Psoas muscle (tissue), 8 donors: ENCODE results near the gene HS3ST4. TPM values are rescaled to one million over a fixed set of nuclear protein-coding genes. Genes with fewer than 3 reads are reported as not detected.
"Not testable (repeated sequence)": the region's sequence is repeated elsewhere in the genome, so short reads cannot be mapped to it uniquely, and the experiment has no call there.

Experiments used
- ATAC-seq, 4 donors: fragments of 200-7000 bp; cut with Tn5 transposase; one replicate each; pipeline ENCODE4 v1.9.1; 2020; ENCODE audit warnings: moderate library complexity in 3 of 4, mild to moderate bottlenecking in 2 of 4
- DNase-seq, 2 donors: peaks; one replicate each; pipeline ENCODE4 v3.0.0-alpha.2; 2020
- H3K27ac ChIP-seq: fragments of 200-600 bp; one replicate; pipeline ENCODE4 v1.8.0; 2022
- H3K27me3 ChIP-seq, 3 donors: fragments of 200-600 bp in 1 of 3; one replicate each; pipeline versions ENCODE4 v1.6.1 to v1.8.0; 2013 to 2022; ENCODE audit warnings: low read length in 2 of 3, mild to moderate bottlenecking in 2 of 3, moderate library complexity in 1 of 3; ENCODE audit not compliant: insufficient read depth in 3 of 3
- H3K36me3 ChIP-seq, 2 donors: fragments of 200-600 bp in 1 of 2; one replicate each; pipeline versions ENCODE4 v1.6.1 to v1.8.0; 2013 to 2022; ENCODE audit warnings: low read depth in 1 of 2, mild to moderate bottlenecking in 1 of 2, moderate library complexity in 1 of 2; ENCODE audit not compliant: insufficient read depth in 1 of 2
- H3K4me1 ChIP-seq: fragments of 200-600 bp; one replicate; pipeline ENCODE4 v1.8.0; 2022
- H3K4me3 ChIP-seq: fragments of 200-600 bp; one replicate; pipeline ENCODE4 v1.8.0; 2022; ENCODE audit warnings: mild to moderate bottlenecking
- H3K9me3 ChIP-seq: fragments of 200-600 bp; one replicate; pipeline ENCODE4 v1.8.0; 2022
- WGBS, 3 donors: extraction: QIAGEN DNeasy Blood & Tissue Kit; methylation state at CpG; one replicate each; pipeline versions ENCODE4 v1.1.6 to v1.1.7; 2013; 5-methylcytosine and 5-hydroxymethylcytosine counted together
- intact Hi-C, 2 donors: fragments of 100-400 bp; cut with DNase I; formaldehyde crosslinking; loops; one replicate each; pipeline versions ENCODE4 v1.11.0 to v1.14.2; 2022
- polyA plus RNA-seq, 3 donors: library from polyadenylated mRNA; stranded (reverse); fragments of 200-250 nt; gene quantifications; one replicate each; pipeline ENCODE4 v1.2.3, GENCODE V29; 2013
- total RNA-seq, 4 donors: library from RNA; stranded (reverse); fragmentation: NEBNext Ultra II Directional in 2 of 4; extraction: Animal tissue kit (Norgen Biotek cat#: 25700) in 2 of 4; gene quantifications; one replicate each; pipeline versions ENCODE4 v1.2.1 to v1.2.4, GENCODE V29; 2021 to 2023
- TF ChIP-seq, protein P1 (sequence below): fragments of 200-600 bp; IDR thresholded peaks from one replicate; pipeline ENCODE4 v1.8.0; 2022; ENCODE audit warnings: antibody characterized with exemption
- donor health status: healthy with polysubstance abuse.
- donor health status: DM: no; HTN: no; CAD: no; lungs with moderate emphysema.
- donor health status: Bipolar disorder and iron deficiency.
- donor health status: healthy.
- donor health status: DM: yes; HTN: yes; CAD: no.
- donor health status: DM: no; HTN: no; CAD: no.
- donor health status: DM: no; HTN: no; CAD: no.
- donor health status: DM: yes; HTN: yes; CAD: no.

HS3ST4 gene
- total and polyA plus RNA-seq, 7 donors, result 0.01 TPM; not detected in 6

GRCh38 chr16:26019381-26020242, 327.9 kb downstream of the HS3ST4 start:
- intact Hi-C loops, result no loop called here
- 39 to 42% (median 39%) methylated on average over 12 of the region's 12 CpGs for WGBS, 3 donors
- H3K27me3 ChIP-seq, result peaks cover 0 to 2% (median 0%) of the 10 kb centered on the region in 3 donors
- DNase-seq (no peak), ATAC-seq (no peak)
- no peak overlapping the region for H3K27ac ChIP-seq
- TF ChIP-seq, protein P1, sequence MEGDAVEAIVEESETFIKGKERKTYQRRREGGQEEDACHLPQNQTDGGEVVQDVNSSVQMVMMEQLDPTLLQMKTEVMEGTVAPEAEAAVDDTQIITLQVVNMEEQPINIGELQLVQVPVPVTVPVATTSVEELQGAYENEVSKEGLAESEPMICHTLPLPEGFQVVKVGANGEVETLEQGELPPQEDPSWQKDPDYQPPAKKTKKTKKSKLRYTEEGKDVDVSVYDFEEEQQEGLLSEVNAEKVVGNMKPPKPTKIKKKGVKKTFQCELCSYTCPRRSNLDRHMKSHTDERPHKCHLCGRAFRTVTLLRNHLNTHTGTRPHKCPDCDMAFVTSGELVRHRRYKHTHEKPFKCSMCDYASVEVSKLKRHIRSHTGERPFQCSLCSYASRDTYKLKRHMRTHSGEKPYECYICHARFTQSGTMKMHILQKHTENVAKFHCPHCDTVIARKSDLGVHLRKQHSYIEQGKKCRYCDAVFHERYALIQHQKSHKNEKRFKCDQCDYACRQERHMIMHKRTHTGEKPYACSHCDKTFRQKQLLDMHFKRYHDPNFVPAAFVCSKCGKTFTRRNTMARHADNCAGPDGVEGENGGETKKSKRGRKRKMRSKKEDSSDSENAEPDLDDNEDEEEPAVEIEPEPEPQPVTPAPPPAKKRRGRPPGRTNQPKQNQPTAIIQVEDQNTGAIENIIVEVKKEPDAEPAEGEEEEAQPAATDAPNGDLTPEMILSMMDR, result no peak
- no peaks in the 10 kb centered on the region for H3K36me3 ChIP-seq
- H3K4me3 ChIP-seq, result no peak overlapping the region
- H3K9me3 ChIP-seq, result peaks cover 7% of the 10 kb centered on the region
- H3K4me1 ChIP-seq, result no peaks in the 10 kb centered on the region

GRCh38 chr16:26026709-26027450, 335.1 kb downstream of the HS3ST4 start:
- no peak for DNase-seq
- WGBS, 3 donors, result 51 to 53% (median 53%) methylated on average over 9 of the region's 9 CpGs
- intact Hi-C loops, result no loop called here

GRCh38 chr16:26031286-26031685, 339.5 kb downstream of the HS3ST4 start:
- H3K27me3 ChIP-seq, result no peaks in the 10 kb centered on the region
- ATAC-seq, result no peak
- H3K4me1 ChIP-seq, result no peaks in the 10 kb centered on the region
- no peak overlapping the region for H3K27ac ChIP-seq
- intact Hi-C loops, result no loop called here
- H3K36me3 ChIP-seq, result no peaks in the 10 kb centered on the region
- H3K4me3 ChIP-seq, result no peak overlapping the region
- TF ChIP-seq, protein P1, result no peak
- no peaks in the 10 kb centered on the region for H3K9me3 ChIP-seq
- DNase-seq, result no peak
- 70 to 76% (median 71%) methylated on average over 9 of the region's 9 CpGs for WGBS, 3 donors

More at GRCh38 chr16:26026709-26027450, 335.1 kb downstream of the HS3ST4 start:
- Histone ChIP-seq H3K27ac (no peak overlapping the region), H3K27me3 (peaks cover 0 to 2% (median 0%) of the 10 kb centered on the region in 3 donors), H3K4me3 (no peak overlapping the region), H3K36me3 (no peaks in the 10 kb centered on the region), H3K4me1 (no peaks in the 10 kb centered on the region), H3K9me3 (no peaks in the 10 kb centered on the region)
- ATAC-seq, result no peak
- TF ChIP-seq, protein P1, result no peak

DNA sequence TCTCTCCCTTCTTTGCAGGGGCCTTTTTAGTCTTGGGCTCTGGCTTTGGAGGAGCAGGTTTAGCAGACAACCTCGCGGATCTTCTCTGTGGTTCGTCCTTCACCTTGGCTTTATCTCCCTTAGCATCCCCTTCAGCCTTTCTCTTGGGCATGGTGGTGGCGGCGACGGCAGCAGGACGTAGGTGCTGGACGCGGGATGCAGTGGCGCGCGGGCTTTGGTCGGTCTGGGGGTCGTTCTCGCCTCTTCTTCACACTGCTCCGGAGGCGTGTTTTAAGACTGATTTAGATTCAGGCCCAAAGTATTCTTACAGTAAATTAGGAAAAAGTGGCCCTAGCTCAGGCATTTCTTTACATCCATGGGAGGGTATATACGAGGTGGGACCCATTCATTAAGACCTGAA, 340.9 kb downstream of the HS3ST4 start:
- H3K36me3 ChIP-seq, H3K4me1 ChIP-seq, DNase-seq, H3K27me3 ChIP-seq, H3K27ac ChIP-seq, H3K9me3 ChIP-seq, intact Hi-C loops, ATAC-seq, H3K4me3 ChIP-seq: not testable (repeated sequence)
- WGBS, 3 donors, result 92 to 93% (median 92%) methylated on average over 18 of the region's 18 CpGs
